Dermis microvascular lymphatic vessel endothelial cell (primary cell): Measurements from ENCODE around the gene TNFSF8. TPM values are rescaled to one million over a fixed set of nuclear protein-coding genes. Genes with fewer than 3 reads are reported as not detected.

ENCODE experiments used
- DNase-seq, 2 donors: peaks; one replicate each; pipeline versions ENCODE4 v3.0.0 to v3.0.0-alpha.2; 2010; ENCODE audit warnings: low read depth in 2 of 2
- total RNA-seq: library from RNA; depleted of rRNA; stranded (reverse); fragments of >200 nt; gene quantifications from 2 replicates; pipeline ENCODE4 v1.2.1, GENCODE V29; 2014

TNFSF8 gene
- total RNA-seq, 1 donor from 2014 or later = not detected

GRCh38 chr9:114869845-114870244 lies 60.5 kb downstream of the TNFSF8 start:
- DNase-seq = no peak

- DNase-seq = no peak
These were observed 61.0 kb downstream of the TNFSF8 start for GRCh38 chr9:114869378-114869777.

DNA sequence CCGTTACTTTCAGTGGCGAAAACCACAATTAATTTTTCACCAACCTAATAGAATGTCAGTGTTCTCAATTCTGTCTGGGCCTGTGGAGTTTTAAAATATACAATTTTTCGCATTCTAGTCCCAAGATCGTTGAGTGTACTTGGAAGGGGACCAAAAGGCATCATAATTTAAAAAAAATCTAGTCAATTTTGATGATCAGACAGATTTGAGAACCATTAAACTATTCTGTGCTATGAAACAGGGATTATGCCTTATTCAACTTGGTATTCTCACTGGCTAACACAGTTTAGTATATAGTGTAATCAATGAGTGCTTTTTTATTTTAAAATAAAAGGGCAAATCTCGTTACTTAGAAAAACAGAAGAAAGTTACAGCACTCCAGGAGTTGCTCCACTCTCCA lies 63.1 kb downstream of the TNFSF8 start:
- DNase-seq = no peak

DNA sequence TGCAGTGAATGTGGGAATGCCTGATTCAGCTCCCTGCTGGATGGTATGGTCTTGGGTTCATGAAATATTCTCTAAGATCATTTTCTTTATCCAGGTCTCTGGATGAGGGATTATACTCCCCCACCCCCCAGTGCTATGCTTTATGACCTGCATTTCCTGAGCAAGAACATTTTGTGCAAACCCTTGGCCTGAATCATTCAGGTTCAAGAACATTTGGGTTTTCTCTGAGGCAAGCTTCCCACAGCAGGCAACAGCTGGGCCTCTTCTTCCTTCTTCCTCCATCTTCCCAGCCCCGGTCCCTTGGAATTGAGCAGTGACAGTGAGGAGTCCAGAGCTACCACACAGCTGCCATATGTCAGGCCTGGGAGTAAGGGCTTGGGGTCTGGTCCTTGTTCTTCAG lies 65.9 kb downstream of the TNFSF8 start:
- DNase-seq = no peak

GRCh38 chr9:114861922-114862605 lies 68.3 kb downstream of the TNFSF8 start:
- peak; percentile 47 to 56 for DNase-seq

- no peak for DNase-seq
These were observed 69.1 kb downstream of the TNFSF8 start for GRCh38 chr9:114861273-114861672.

- no peak for DNase-seq
These were observed 70.2 kb downstream of the TNFSF8 start for GRCh38 chr9:114860187-114860586.

- DNase-seq = no peak
These were observed 73.5 kb downstream of the TNFSF8 start for GRCh38 chr9:114856942-114857315.

- no peak for DNase-seq
These were observed 74.0 kb downstream of the TNFSF8 start for GRCh38 chr9:114856215-114856941.

- peak in 1 of 2 donors; percentile 45 for DNase-seq
These were observed 74.9 kb downstream of the TNFSF8 start for GRCh38 chr9:114855488-114855887.

- DNase-seq = no peak
These were observed 75.5 kb downstream of the TNFSF8 start for GRCh38 chr9:114854736-114855355.

DNA sequence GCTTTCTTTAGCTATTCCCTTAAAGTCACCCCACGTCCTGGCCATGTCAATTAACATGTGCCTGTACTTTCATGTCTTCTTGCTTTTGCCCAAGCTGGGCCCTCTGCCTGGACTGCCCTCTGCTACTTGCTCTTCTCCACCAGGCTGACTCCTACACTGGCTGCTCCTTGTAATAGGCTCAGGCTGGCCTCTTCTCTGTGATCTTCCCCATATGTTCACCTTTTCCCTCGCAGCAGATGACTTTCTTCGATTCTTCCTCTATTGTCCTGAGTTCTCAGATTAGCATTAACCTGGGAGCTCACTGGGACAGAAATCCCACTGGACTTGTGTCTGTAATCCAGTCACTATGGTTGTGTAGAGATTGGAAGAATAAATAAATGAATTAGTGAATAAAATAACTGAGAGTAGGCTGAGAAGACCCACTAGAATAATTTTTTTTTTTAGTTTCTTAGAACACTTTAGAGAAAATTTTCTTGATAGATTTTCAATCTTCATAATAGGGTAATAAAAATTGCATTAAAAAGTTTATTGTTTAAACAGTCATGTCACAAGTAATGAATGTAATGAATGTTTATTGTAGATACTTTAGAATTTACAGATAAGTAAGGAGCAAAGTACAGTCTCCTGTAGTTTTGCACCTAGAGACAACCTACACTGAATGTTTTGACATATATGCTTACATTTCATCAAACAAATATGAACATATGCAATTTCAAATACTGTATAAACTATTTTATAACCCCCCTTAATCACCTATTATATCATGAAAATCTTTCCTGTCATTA lies 77.1 kb downstream of the TNFSF8 start:
- DNase-seq = no peak

DNA sequence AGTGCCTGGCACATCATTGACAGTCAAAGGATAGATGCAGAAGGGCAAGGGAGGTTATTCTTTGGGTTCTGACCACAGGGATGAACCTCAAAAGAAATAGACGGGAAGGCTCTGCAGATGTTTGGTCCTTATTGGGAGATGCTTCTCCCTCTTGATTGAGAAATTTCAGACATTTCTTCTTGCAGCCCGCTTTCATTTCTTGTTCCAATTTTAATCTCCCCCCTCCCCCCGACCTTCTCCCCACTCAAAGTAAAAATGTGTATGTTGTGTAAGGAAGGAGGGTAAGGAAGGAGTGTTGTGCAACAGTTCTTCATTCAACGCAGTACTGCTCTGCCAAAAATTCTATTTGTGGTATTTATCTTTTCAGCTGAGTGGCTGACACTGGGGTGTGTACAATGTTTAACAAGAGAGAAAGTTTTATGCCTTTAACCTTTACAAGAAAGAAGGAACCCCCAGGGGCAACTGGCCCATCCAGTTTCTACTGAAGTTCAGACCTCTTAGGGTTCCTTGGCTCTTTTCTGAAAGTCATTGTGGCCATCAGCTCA lies 78.3 kb downstream of the TNFSF8 start:
- DNase-seq = no peak

GRCh38 chr9:114851306-114851705 lies 79.1 kb downstream of the TNFSF8 start:
- DNase-seq = no peak

Other genes starting within 250 kb of the TNFSF8 start
- not detected in 2 replicates for gene TEX48, start 248.4 kb downstream of the TNFSF8 start, total RNA-seq
- gene TNFSF15, start 124.6 kb downstream of the TNFSF8 start, total RNA-seq = 0.90 and 4.3 TPM in 2 replicates
- gene TNC, start 187.6 kb upstream of the TNFSF8 start, total RNA-seq = 1.0 and 4.5 TPM in 2 replicates